ENCODE data around the gene TNRC6C.

Gene TNRC6C

DNA sequence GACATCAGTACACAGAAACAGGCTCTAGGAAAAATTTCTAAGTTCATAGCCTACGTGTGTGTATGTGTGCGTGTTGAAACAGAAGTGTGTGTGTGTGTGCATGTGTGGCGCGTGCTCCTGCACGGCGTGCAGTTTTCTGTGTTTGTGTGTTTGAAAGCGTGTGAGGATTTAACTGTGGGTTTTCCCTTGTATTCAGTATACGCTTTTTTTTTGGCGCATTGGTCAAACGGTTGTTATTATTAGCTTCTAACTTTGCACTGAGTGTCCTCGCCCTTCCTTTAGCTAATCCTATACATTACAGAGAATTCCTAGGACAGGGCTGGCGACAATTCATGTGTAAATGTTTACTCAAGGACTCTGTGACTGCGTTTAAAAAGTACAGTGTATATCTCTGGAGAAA, 147.0 kb downstream of the TNRC6C start:
- no peaks in the 10 kb centered on the region for H4K20me1 ChIP-seq (ENCODE audit: insufficient read depth)
- H3K9ac ChIP-seq: no peak overlapping the region
- TF ChIP-seq, protein P1, sequence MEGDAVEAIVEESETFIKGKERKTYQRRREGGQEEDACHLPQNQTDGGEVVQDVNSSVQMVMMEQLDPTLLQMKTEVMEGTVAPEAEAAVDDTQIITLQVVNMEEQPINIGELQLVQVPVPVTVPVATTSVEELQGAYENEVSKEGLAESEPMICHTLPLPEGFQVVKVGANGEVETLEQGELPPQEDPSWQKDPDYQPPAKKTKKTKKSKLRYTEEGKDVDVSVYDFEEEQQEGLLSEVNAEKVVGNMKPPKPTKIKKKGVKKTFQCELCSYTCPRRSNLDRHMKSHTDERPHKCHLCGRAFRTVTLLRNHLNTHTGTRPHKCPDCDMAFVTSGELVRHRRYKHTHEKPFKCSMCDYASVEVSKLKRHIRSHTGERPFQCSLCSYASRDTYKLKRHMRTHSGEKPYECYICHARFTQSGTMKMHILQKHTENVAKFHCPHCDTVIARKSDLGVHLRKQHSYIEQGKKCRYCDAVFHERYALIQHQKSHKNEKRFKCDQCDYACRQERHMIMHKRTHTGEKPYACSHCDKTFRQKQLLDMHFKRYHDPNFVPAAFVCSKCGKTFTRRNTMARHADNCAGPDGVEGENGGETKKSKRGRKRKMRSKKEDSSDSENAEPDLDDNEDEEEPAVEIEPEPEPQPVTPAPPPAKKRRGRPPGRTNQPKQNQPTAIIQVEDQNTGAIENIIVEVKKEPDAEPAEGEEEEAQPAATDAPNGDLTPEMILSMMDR (conservative IDR thresholded peaks at IDR 0.05; ENCODE audit: low read depth, low read length): no peak
- H3K36me3 ChIP-seq (ENCODE audit: insufficient read depth): no peaks in the 10 kb centered on the region
- no peak overlapping the region for H3K4me3 ChIP-seq (IDR thresholded peaks at IDR 0.05; ENCODE audit: insufficient read depth, low read depth, low read length)
- H3K4me1 ChIP-seq (ENCODE audit: low read depth, poor library complexity, severe bottlenecking): no peaks in the 10 kb centered on the region
- no peak overlapping the region for H3K27ac ChIP-seq
- H3K79me2 ChIP-seq (ENCODE audit: insufficient read depth, low read depth): no peaks in the 10 kb centered on the region
- H2AFZ ChIP-seq (ENCODE audit: low read depth): no peak overlapping the region
- H3K27me3 ChIP-seq (ENCODE audit: insufficient read depth, low read depth): no peaks in the 10 kb centered on the region
- H3K4me2 ChIP-seq: no peak overlapping the region

DNA sequence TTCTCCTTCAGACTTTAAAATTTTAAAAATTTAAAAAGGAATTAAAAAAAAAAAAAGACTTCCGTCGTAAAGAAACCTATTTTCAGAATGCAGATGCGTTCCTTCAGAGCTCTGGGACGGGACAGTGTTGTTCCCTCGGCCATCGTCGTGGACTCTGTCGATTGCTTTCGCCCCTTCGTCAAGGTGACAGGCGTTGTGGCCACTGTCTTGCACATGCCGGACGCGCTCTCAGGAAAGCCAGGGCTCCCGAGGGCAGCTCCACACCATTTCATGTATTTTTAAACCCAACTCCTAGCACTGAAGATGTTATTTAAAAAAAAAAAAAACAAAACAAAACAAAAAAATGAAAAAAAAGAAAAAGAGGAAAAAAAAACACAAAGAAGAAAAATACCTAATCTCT, 147.7 kb downstream of the TNRC6C start:
- Histone ChIP-seq H3K4me3 (IDR thresholded peaks at IDR 0.05; ENCODE audit: insufficient read depth, low read depth, low read length) (no peak overlapping the region), H3K79me2 (ENCODE audit: insufficient read depth, low read depth) (no peaks in the 10 kb centered on the region), H3K4me1 (ENCODE audit: low read depth, poor library complexity, severe bottlenecking) (no peaks in the 10 kb centered on the region), H3K27ac (no peak overlapping the region), H3K27me3 (ENCODE audit: insufficient read depth, low read depth) (no peaks in the 10 kb centered on the region), H2AFZ (ENCODE audit: low read depth) (no peak overlapping the region), H3K36me3 (ENCODE audit: insufficient read depth) (no peaks in the 10 kb centered on the region), H3K4me2 (no peak overlapping the region), H3K9ac (no peak overlapping the region), H4K20me1 (ENCODE audit: insufficient read depth) (no peaks in the 10 kb centered on the region)
- TF ChIP-seq, protein P1 (conservative IDR thresholded peaks at IDR 0.05; ENCODE audit: low read depth, low read length): no peak

DNA sequence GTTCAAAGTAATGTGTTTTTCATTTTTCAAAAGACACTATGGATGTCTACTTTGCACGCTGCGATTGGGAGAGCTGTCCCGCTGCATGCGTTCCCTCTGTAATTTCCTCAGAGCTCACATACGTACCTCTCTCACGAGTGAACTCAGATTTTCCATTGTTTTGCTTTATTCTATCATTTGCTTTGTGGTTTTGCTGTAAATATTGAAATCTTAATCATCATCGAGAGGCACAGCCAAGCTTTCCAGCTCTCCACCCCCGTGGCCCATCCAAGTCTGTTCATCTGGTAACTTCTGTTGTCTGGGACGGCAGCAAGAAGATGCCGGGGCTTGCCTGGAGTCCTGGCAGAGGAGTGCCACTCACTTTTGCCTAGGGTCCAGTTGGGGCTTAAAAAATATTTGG, 149.0 kb downstream of the TNRC6C start:
- no peaks in the 10 kb centered on the region for H4K20me1 ChIP-seq (ENCODE audit: insufficient read depth)
- no peak overlapping the region for H3K4me2 ChIP-seq
- no peaks in the 10 kb centered on the region for H3K79me2 ChIP-seq (ENCODE audit: insufficient read depth, low read depth)
- H3K4me1 ChIP-seq (ENCODE audit: low read depth, poor library complexity, severe bottlenecking): peaks cover 3% of the 10 kb centered on the region
- TF ChIP-seq, protein P1 (conservative IDR thresholded peaks at IDR 0.05; ENCODE audit: low read depth, low read length): no peak
- H3K36me3 ChIP-seq (ENCODE audit: insufficient read depth): no peaks in the 10 kb centered on the region
- no peak overlapping the region for H3K4me3 ChIP-seq (IDR thresholded peaks at IDR 0.05; ENCODE audit: insufficient read depth, low read depth, low read length)
- no peak overlapping the region for H3K9ac ChIP-seq
- H2AFZ ChIP-seq (ENCODE audit: low read depth): no peak overlapping the region
- H3K27ac ChIP-seq: no peak overlapping the region
- no peaks in the 10 kb centered on the region for H3K27me3 ChIP-seq (ENCODE audit: insufficient read depth, low read depth)

GRCh38 chr17:78107976-78108725, 149.6 kb downstream of the TNRC6C start:
- no peaks in the 10 kb centered on the region for H4K20me1 ChIP-seq (ENCODE audit: insufficient read depth)
- no peak overlapping the region for H2AFZ ChIP-seq (ENCODE audit: low read depth)
- H3K36me3 ChIP-seq (ENCODE audit: insufficient read depth): no peaks in the 10 kb centered on the region
- H3K4me1 ChIP-seq (ENCODE audit: low read depth, poor library complexity, severe bottlenecking): peaks cover 10% of the 10 kb centered on the region
- H3K27ac ChIP-seq: no peak overlapping the region
- no peak overlapping the region for H3K4me3 ChIP-seq (IDR thresholded peaks at IDR 0.05; ENCODE audit: insufficient read depth, low read depth, low read length)
- H3K4me2 ChIP-seq: no peak overlapping the region
- no peak overlapping the region for H3K9ac ChIP-seq
- no peaks in the 10 kb centered on the region for H3K27me3 ChIP-seq (ENCODE audit: insufficient read depth, low read depth)
- TF ChIP-seq, protein P1 (conservative IDR thresholded peaks at IDR 0.05; ENCODE audit: low read depth, low read length): no peak
- no peaks in the 10 kb centered on the region for H3K79me2 ChIP-seq (ENCODE audit: insufficient read depth, low read depth)

Measured in KMS-11 (cell line).